ENCODE data around the gene ABHD12B. TPM values are rescaled to one million over a fixed set of nuclear protein-coding genes. Genes with fewer than 3 reads are reported as not detected.

ABHD12B gene
- total and polyA plus RNA-seq, 2 of the 13 experiments (the other 11 are each of a cell fraction or from before 2014, with no cell fraction given): not detected

- TF ChIP-seq ZSCAN5A (CRISPR knock-in tag; IDR thresholded peaks at IDR 0.05; ENCODE audit: borderline replicate concordance) (no peak), SAP130 (CRISPR knock-in tag; IDR thresholded peaks at IDR 0.05; ENCODE audit: low read depth) (peak; percentile 66; the same call in 1 of the 2 replicates), ZNF609 (CRISPR knock-in tag; IDR thresholded peaks at IDR 0.05; ENCODE audit: borderline replicate concordance) (no peak; the same call in 1 of the 2 replicates), MIER2 (CRISPR knock-in tag; IDR thresholded peaks at IDR 0.05) (no peak), ZNF704 (CRISPR knock-in tag; IDR thresholded peaks at IDR 0.05; ENCODE audit: borderline replicate concordance) (no peak), DNMT1 (CRISPR knock-in tag; IDR thresholded peaks at IDR 0.05) (no peak), FOXK2 (IDR thresholded peaks at IDR 0.05) (no peak), SNAPC5 (CRISPR knock-in tag; IDR thresholded peaks at IDR 0.05; ENCODE audit: borderline replicate concordance) (no peak), MYC (CRISPR knock-in tag; IDR thresholded peaks at IDR 0.05; ENCODE audit: borderline replicate concordance) (no peak; the same call in 1 of the 2 replicates), ZNF282 (IDR thresholded peaks at IDR 0.05; ENCODE audit: partially characterized antibody) (no peak), ZNF775 (CRISPR knock-in tag; IDR thresholded peaks at IDR 0.05; ENCODE audit: borderline replicate concordance) (no peak), ZNF234 (CRISPR knock-in tag; conservative IDR thresholded peaks at IDR 0.05) (no peak), TOPORS (CRISPR knock-in tag; IDR thresholded peaks at IDR 0.05) (no peak), AKAP8 (CRISPR knock-in tag; IDR thresholded peaks at IDR 0.05) (no peak), RFX1 (IDR thresholded peaks at IDR 0.05) (no peak), ETV6 (CRISPR knock-in tag; conservative IDR thresholded peaks at IDR 0.05) (no peak), MED1 (CRISPR knock-in tag; IDR thresholded peaks at IDR 0.05) (peak; percentile 51; the same call in 1 of the 2 replicates), NR2F2 (IDR thresholded peaks at IDR 0.05; ENCODE audit: borderline replicate concordance, low read depth) (no peak), ATF1 (CRISPR knock-in tag; IDR thresholded peaks at IDR 0.05) (peak; percentile 66; the same call in 1 of the 2 replicates), ZNF430 (CRISPR knock-in tag; IDR thresholded peaks at IDR 0.05) (peak; percentile 79; the same call in 1 of the 2 replicates), MNT (IDR thresholded peaks at IDR 0.05) (no peak), PAWR (CRISPR knock-in tag; IDR thresholded peaks at IDR 0.05; ENCODE audit: borderline replicate concordance) (no peak)
Observed at GRCh38 chr14:50875359-50876070, 3.7 kb downstream of the ABHD12B start (continued).
